ENCODE data around the gene CDC42EP5.
"Not testable (repeated sequence)": the region's sequence is repeated elsewhere in the genome, so short reads cannot be mapped to it uniquely, and the experiment has no call there.

Gene CDC42EP5

GRCh38 chr19:54469496-54469934 is 3.6 kb downstream of the CDC42EP5 start:
- Histone ChIP-seq H3K4me1 (ENCODE audit: insufficient read depth, low read length, severe bottlenecking) (no peaks in the 10 kb centered on the region), H3K9me3 (ENCODE audit: low read length) (no peaks in the 10 kb centered on the region), H3K9me2 (ENCODE audit: low read depth, low read length) (no peaks in the 10 kb centered on the region), H3K79me2 (ENCODE audit: insufficient read depth, low read length) (no peaks in the 10 kb centered on the region), H3K4me2 (ENCODE audit: low read length) (no peak overlapping the region), H3K36me3 (ENCODE audit: insufficient read depth, low read length) (no peaks in the 10 kb centered on the region), H2AFZ (ENCODE audit: low read length) (no peak overlapping the region), H4K20me1 (ENCODE audit: insufficient read depth, low read length) (no peaks in the 10 kb centered on the region), H3K27me3 (ENCODE audit: insufficient read depth, low read length) (no peaks in the 10 kb centered on the region), H3K27ac (ENCODE audit: low read depth, low read length, poor library complexity, severe bottlenecking) (no peak overlapping the region), H3K4me3 (ENCODE audit: low read depth, low read length, poor library complexity, severe bottlenecking) (no peak overlapping the region), H3K9ac (ENCODE audit: low read length) (no peak overlapping the region), H3F3A (ENCODE audit: insufficient read depth, low read length) (no peaks in the 10 kb centered on the region)
- TF ChIP-seq CTCF (IDR thresholded peaks at IDR 0.05; ENCODE audit: low read length) = no peak

GRCh38 chr19:54466110-54466480 is 7.0 kb downstream of the CDC42EP5 start:
- H2AFZ ChIP-seq (ENCODE audit: low read length); H3K9me3 ChIP-seq (ENCODE audit: low read length); H3K9ac ChIP-seq (ENCODE audit: low read length); H3K4me2 ChIP-seq (ENCODE audit: low read length); H3K9me2 ChIP-seq (ENCODE audit: low read depth, low read length); H4K20me1 ChIP-seq (ENCODE audit: insufficient read depth, low read length); H3F3A ChIP-seq (ENCODE audit: insufficient read depth, low read length); H3K27ac ChIP-seq (ENCODE audit: low read depth, low read length, poor library complexity, severe bottlenecking); H3K27me3 ChIP-seq (ENCODE audit: insufficient read depth, low read length); H3K4me3 ChIP-seq (ENCODE audit: low read depth, low read length, poor library complexity, severe bottlenecking); H3K79me2 ChIP-seq (ENCODE audit: insufficient read depth, low read length): not testable (repeated sequence)
- Histone ChIP-seq H3K4me1 (ENCODE audit: insufficient read depth, low read length, severe bottlenecking) (peaks cover 18% of the 10 kb centered on the region), H3K36me3 (ENCODE audit: insufficient read depth, low read length) (peaks cover 15% of the 10 kb centered on the region)

- no peak for TF ChIP-seq CTCF (IDR thresholded peaks at IDR 0.05; ENCODE audit: low read length)
- TF ChIP-seq EZH2 (IDR thresholded peaks at IDR 0.05; ENCODE audit: borderline replicate concordance, low read length) = no peak
- Histone ChIP-seq H3K27ac (ENCODE audit: low read depth, low read length, poor library complexity, severe bottlenecking) (no peak overlapping the region), H3K4me2 (ENCODE audit: low read length) (no peak overlapping the region), H3K36me3 (ENCODE audit: insufficient read depth, low read length) (peaks cover 19% of the 10 kb centered on the region), H3K27me3 (ENCODE audit: insufficient read depth, low read length) (no peaks in the 10 kb centered on the region), H4K20me1 (ENCODE audit: insufficient read depth, low read length) (no peaks in the 10 kb centered on the region), H3K9ac (ENCODE audit: low read length) (no peak overlapping the region), H3K79me2 (ENCODE audit: insufficient read depth, low read length) (no peaks in the 10 kb centered on the region), H3F3A (ENCODE audit: insufficient read depth, low read length) (peaks cover 3% of the 10 kb centered on the region; the same call in 1 of the 2 replicates), H2AFZ (ENCODE audit: low read length) (no peak overlapping the region), H3K9me3 (ENCODE audit: low read length) (no peaks in the 10 kb centered on the region), H3K4me3 (ENCODE audit: low read depth, low read length, poor library complexity, severe bottlenecking) (no peak overlapping the region), H3K4me1 (ENCODE audit: insufficient read depth, low read length, severe bottlenecking) (peaks cover 18% of the 10 kb centered on the region), H3K9me2 (ENCODE audit: low read depth, low read length) (no peaks in the 10 kb centered on the region)
These were observed 7.5 kb downstream of the CDC42EP5 start for GRCh38 chr19:54465426-54466109.

Measured in OCI-LY1 (cell line).